ENCODE data around the gene XPO5.

DNA sequence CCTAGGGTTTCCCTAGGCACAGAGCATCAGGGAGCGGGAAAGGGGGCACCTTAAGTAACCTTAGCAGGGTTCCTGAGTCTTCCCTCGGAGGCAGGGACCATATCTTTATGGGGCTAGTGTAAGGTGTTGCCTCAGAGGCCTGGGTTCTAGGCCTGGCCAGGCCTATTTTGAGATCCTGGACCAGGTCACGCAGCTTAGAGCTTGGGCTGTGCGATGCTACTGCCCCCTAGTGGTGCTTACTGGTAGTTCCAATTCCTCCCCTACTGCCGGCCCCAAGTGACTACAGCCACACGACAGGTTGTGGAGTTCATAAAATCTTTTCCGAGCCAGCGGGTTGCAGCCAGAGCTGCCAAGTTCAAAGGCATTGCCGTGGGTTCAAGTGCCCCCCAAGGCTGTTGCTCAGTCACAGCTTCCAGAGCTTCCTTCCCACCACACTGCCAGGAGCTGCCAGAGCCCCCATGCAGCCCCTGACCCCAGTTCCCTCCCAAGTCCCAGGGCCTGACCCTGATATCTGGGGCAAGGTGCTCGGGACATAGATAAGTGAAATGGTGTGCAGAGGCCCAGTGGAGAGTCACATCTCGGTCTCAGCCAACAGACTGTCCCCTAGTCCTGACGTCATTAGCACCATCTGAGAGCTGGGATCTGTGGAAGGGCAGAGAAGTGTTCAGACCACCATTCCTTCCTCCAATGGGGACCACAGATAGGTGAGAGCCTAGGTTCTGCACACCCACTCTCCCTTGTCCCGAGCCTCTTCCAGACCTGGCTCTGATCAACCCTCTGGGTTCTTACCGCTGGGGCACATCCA is 69.0 kb downstream of the XPO5 start:
- peak; percentile 90 for TF ChIP-seq RAD21 (conservative IDR thresholded peaks at IDR 0.05)
- TF ChIP-seq, protein P1, sequence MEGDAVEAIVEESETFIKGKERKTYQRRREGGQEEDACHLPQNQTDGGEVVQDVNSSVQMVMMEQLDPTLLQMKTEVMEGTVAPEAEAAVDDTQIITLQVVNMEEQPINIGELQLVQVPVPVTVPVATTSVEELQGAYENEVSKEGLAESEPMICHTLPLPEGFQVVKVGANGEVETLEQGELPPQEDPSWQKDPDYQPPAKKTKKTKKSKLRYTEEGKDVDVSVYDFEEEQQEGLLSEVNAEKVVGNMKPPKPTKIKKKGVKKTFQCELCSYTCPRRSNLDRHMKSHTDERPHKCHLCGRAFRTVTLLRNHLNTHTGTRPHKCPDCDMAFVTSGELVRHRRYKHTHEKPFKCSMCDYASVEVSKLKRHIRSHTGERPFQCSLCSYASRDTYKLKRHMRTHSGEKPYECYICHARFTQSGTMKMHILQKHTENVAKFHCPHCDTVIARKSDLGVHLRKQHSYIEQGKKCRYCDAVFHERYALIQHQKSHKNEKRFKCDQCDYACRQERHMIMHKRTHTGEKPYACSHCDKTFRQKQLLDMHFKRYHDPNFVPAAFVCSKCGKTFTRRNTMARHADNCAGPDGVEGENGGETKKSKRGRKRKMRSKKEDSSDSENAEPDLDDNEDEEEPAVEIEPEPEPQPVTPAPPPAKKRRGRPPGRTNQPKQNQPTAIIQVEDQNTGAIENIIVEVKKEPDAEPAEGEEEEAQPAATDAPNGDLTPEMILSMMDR (IDR thresholded peaks at IDR 0.05; ENCODE audit: poor library complexity, severe bottlenecking): peak; percentile 96
- no peak for TF ChIP-seq EZH2 (IDR thresholded peaks at IDR 0.05; ENCODE audit: borderline replicate concordance, insufficient read depth, low read length, poor library complexity, severe bottlenecking)
- TF ChIP-seq, protein P2, sequence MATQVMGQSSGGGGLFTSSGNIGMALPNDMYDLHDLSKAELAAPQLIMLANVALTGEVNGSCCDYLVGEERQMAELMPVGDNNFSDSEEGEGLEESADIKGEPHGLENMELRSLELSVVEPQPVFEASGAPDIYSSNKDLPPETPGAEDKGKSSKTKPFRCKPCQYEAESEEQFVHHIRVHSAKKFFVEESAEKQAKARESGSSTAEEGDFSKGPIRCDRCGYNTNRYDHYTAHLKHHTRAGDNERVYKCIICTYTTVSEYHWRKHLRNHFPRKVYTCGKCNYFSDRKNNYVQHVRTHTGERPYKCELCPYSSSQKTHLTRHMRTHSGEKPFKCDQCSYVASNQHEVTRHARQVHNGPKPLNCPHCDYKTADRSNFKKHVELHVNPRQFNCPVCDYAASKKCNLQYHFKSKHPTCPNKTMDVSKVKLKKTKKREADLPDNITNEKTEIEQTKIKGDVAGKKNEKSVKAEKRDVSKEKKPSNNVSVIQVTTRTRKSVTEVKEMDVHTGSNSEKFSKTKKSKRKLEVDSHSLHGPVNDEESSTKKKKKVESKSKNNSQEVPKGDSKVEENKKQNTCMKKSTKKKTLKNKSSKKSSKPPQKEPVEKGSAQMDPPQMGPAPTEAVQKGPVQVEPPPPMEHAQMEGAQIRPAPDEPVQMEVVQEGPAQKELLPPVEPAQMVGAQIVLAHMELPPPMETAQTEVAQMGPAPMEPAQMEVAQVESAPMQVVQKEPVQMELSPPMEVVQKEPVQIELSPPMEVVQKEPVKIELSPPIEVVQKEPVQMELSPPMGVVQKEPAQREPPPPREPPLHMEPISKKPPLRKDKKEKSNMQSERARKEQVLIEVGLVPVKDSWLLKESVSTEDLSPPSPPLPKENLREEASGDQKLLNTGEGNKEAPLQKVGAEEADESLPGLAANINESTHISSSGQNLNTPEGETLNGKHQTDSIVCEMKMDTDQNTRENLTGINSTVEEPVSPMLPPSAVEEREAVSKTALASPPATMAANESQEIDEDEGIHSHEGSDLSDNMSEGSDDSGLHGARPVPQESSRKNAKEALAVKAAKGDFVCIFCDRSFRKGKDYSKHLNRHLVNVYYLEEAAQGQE (IDR thresholded peaks at IDR 0.05; ENCODE audit: borderline replicate concordance): no peak
